NCI-H187 (cell line): Measurements from ENCODE around the gene ACVR2B.
A peak's percentile ranks its signal among the peaks of the same experiment; 100 is the strongest.

Source experiments
- DNase-seq, 2 experiments: peaks; one replicate each; lab custom pipeline; 2025; lab: John Stamatoyannopoulos, UW

ACVR2B gene

DNA sequence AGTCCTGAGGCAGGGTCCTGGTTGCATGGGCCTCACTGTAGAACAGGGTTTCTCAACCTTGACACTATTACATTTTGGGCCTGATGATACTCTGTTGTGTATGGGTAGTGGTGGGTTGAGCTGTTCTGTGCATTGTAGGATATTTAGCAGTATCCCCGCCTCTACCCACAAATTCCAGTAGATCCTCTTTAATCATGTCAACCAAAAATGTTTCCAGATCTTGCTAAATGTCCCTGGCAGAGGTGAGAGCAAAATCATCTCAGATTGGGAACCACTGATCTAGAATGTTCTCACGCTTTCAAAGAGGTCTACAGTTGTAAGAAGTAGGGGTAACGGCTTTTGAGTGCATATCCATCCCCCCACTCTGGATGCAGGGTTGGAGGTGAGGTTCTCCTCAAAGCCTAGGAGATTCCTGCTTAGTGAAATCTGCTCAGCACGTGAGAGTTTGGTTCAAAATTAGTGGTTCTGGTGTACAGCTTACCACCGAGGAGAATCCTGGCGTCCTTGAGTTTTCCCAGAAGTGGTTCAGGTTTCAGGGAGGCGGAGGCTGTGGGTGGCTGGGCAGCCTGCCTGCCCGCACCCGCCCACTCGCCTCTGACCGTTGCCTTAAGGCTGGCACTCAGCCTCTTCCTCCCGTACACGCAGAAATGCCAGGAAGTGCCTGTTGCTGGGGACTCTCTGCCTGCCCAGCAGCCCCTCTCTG, 5.3 kb downstream of the ACVR2B start:
- no peak for DNase-seq

DNA sequence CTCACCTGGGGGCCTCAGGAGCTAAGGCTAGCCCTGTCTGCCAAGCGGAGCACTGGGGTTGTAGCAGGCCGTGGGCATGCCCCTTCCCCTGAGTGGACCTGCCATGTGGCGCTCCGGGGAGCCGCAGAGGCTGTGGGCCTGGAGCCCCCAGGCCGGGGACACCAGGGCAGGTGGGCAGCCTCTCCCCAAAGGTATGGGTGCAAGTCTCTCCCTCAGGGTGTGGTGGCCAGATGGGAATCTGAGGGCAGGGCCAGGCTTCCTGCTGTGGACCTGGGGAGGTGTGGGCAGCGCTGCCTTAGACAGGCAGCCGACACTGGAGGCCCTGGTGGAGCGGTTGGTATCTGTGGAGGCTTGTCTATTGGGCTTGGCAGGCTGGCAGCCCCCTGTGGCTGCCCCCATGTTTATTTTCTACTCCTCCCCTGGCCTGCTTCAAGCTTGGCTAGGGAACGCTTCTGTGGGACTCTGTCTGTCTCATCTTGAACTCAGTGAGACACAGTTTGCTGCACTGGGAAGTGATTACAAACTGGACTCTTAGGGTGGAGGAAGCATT, 5.9 kb downstream of the ACVR2B start:
- no peak for DNase-seq

DNA sequence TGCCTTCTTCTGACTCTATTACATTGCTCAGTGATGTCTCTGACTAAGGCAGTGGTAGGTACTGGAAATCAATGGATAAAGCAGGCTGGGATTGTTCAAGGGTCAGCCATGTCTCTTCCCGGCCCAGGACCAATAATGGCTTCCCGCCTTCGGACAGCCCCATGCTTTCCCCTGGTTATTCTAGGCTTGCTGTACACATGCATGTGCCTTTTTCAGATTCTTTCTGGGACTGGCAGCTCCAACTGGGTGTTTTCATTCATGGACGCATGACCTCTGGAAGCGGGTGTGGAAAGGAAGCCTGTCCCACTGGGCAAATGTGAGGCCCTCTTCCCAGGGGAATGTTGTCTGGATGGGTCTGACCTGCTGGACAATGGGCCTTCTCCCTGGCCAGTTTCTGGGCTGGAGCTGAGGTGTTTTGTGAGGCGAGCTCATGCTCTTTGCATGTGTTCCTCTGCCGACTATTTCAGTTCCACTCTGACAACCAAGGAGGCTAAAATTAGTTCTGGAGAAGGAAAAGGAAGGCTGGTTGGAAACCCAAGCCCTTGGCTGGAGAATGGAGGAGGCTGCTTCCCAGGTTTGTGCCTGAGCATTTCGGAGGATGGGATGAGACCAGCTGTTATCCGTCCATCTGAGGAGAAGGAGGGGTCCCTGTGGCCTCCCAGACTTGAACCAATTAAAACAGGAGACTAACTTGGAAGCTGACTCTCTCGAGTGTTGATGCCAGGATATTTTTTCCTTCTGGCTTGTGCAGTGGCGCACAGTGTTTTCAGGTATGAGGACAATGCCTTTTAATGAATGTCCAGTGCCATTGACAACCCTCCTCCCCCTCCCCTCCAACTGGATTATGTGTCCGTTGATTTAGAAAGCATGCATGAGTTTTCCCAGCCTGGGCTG, 6.9 kb downstream of the ACVR2B start:
- no peak for DNase-seq

DNA sequence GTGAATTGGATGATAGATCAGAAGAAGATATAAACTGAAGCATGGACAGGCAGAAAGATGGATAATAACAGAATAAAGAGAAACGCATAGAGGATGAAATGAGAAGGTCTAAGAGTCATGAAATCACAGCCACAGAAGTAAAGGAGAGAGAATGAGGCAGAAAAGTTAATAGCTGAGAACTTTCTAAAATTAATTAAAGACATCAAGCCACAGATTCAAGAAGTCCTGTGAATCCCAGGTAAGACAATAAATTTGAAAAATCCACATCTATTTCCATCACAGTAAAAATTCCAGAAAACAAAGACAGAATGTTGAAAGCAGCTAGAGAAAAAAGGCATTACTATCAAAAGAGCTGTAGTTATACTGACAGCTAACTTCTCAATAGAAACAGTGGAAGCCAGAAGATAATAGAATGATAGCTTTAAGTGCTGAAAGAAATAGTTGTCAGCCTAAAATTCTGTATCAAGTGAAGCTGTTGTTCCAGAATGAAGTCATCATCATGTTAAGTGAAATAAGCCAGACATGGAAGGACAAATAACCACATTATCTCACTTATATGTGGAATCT, 12.0 kb downstream of the ACVR2B start:
- no peak for DNase-seq

DNA sequence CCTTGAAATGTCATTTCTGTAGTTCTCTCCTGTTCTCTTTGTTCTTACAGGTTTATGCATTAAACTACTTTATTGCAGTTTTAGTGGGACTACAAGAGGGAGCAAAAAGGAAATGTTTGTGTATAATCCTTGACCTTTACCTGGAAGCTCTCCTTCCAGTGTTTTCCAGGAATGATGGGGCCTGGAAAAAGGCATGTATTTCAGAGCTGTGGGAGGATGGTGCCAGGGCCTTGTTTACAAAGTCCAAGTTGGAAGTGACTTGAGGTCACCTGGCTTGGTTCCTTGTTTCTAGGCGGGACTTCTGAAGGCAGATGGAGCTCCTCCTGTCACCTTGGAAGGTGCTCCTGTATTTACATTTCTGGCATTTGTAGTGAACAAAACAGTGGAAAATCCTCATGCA, 15.1 kb downstream of the ACVR2B start:
- no peak for DNase-seq

GRCh38 chr3:38469852-38470251, 16.2 kb downstream of the ACVR2B start:
- DNase-seq, result no peak

GRCh38 chr3:38471260-38471857, 17.7 kb downstream of the ACVR2B start:
- DNase-seq, result no peak

- no peak for DNase-seq
Observed at GRCh38 chr3:38472342-38472741, 18.7 kb downstream of the ACVR2B start.

DNA sequence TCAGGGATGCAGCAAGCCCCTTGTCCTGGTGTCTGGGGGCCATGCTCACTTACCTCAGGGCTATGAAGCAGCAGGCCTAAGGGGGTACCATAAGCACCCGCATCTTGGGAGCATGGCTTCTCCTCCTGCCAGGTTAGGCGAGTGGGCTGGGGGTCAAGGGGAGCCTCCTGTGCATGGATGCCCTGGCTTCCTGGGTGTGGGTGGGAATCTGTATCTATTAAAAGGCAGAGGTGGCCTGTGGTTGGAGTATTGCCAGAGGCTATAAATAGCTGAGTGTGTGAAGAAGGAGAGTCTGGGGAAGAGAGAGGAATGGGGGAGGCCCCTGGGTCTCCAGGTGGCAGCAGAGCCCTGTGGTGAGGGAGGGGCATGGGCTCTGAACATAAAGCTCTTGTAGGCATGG, 19.5 kb downstream of the ACVR2B start:
- DNase-seq, result no peak

- DNase-seq, result no peak
Observed at GRCh38 chr3:38474928-38475605, 21.4 kb downstream of the ACVR2B start.

DNA sequence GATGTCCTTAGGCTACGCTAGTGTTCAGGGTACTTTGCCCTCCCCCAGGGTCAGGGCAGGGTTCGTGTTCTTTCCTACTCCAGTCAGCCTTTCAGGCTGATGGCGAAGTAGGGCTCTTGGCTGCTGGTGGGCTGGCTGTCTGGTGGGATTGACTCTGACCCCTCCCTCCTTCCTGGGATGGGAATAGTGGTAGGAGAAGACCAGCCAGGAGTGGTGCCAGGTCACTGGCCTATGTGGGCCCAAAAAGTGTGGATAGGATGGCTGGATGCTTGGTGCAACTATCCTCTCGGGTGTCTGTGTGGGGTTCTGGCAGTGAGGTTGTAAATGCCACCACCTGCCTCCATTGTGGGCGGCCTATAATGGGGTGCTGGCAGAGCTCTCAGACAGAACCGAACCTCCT, 22.0 kb downstream of the ACVR2B start:
- DNase-seq, result no peak

GRCh38 chr3:38476157-38476756, 22.6 kb downstream of the ACVR2B start:
- no peak for DNase-seq

DNA sequence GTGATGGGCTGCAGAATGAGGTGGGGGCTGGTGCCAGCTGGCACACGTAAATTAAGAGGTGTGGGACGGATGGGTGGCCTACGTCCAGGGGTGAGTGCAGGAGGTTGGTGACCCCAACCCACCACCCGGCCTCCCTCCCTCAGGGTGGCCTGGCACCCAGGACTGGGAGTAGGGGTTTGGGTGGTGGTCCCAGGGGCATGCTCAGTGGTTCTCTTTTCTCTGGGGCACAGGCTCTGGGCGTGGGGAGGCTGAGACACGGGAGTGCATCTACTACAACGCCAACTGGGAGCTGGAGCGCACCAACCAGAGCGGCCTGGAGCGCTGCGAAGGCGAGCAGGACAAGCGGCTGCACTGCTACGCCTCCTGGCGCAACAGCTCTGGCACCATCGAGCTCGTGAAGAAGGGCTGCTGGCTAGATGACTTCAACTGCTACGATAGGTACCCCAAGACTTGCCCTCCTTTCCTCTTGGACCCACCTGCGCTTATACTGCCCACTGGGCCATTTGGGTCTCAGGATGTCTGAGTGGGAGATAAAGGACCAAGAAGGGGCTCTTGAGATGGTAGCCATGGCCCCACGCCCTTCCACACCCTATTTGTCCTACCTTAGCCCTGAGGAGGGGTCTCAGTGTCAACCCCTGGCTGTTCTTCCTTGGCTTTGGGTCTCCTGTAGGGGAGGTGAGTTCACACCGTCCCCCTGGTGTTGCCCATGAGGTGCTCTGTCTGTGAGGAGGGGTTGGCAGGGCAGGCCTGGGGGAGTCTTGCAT, 23.5 kb downstream of the ACVR2B start:
- DNase-seq, result no peak

DNA sequence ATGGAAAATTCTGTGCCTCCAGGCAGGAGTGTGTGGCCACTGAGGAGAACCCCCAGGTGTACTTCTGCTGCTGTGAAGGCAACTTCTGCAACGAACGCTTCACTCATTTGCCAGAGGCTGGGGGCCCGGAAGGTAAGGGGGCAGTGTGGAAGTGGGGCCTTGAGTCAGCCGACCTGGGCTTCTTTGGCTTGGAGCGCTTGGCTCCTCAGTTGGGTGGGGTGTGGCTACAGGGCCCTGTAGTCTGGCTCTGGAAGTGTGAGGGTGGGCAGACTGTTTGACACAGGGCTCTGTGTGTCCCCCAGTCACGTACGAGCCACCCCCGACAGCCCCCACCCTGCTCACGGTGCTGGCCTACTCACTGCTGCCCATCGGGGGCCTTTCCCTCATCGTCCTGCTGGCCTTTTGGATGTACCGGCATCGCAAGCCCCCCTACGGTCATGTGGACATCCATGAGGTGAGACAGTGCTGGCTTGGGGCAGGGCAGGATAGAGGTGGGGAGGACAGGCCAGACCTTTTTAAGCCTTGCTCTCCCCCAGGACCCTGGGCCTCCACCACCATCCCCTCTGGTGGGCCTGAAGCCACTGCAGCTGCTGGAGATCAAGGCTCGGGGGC, 24.3 kb downstream of the ACVR2B start:
- DNase-seq, result no peak

- DNase-seq, result no peak
Observed at GRCh38 chr3:38478901-38479300, 25.2 kb downstream of the ACVR2B start.

DNA sequence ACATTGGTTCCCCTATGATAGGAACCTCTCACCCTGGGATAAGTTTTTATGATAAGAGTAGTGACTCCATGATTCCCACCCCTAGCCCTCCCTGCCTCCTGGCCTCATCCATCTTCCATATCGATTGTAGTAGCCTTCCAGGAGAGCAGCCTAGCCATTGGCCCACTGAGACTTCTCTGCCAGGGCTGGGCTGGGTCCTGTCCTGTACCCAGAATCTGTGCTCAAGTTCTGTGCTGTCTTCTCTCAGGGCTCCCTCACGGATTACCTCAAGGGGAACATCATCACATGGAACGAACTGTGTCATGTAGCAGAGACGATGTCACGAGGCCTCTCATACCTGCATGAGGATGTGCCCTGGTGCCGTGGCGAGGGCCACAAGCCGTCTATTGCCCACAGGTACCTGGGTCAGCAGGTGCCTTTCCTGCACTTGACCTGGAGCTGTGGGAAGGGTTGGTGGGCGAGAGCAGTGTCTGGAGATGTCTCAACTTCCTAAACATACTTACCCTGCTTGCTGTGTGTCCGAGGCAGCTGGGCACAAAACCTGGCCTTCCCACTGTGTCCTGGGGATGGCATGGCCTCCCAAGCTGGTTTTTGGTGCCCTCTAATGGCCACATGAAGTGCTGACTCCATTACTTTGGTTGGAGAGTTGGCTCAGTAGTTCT, 25.9 kb downstream of the ACVR2B start:
- DNase-seq, result peak in 1 of 2 experiments; percentile 16

- DNase-seq, result no peak
Observed at GRCh38 chr3:38480093-38480445, 26.4 kb downstream of the ACVR2B start.

DNA sequence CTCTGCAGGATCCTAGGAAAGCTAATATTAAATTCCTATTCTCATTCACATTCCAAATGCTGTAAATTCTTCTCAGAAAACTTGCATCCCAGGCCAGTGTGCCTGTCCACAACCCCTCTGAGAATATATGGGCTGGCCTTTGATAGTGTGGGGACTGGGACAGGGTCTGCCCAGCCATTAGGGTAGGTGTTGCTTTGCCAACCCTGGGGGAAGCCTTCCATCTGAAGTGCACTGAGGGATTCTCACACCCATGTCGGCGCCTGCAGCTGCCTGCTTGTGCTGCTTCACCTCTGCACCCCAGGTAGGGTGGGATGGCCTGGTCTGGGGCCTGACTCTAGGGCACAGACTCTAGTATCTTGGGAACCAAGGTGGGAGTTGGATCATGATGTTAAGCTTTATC, 27.2 kb downstream of the ACVR2B start:
- DNase-seq, result no peak

DNA sequence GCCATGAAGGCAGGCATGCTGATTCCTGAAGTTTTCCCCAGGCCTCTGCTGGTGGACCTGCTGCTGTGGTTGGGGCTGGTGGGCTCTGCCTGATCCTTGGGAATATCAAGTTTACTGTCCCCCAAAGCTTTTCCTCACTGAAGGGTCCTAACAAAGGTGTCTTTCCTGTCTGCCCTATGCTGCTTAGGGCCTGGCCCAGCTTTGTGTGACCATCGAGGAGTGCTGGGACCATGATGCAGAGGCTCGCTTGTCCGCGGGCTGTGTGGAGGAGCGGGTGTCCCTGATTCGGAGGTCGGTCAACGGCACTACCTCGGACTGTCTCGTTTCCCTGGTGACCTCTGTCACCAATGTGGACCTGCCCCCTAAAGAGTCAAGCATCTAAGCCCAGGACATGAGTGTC, 29.3 kb downstream of the ACVR2B start:
- no peak for DNase-seq

DNA sequence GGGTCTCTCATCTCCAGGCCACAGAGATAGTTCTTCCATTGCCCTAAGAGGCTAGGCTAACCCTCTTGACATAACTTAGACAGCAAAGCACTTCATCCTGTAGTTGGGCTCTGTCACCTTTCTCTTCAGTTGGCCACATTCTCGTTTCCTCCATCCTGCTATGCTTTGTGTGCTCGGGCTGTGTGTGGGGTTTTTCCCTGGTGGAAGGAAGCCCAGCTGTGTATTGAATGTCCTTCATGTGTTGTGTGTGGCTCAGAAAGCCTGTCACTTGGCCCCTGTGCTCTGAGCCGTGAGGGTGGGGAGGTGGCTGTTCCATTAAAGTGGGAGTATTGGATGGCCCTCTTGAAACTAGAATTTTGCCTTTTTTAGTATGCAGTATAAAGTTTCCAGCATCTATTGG, 33.6 kb downstream of the ACVR2B start:
- DNase-seq, result no peak
